Neural progenitor cell (in vitro differentiated cells): ENCODE data around the gene ZSCAN30. TPM values are rescaled to one million over a fixed set of nuclear protein-coding genes. Genes with fewer than 3 reads are reported as not detected.

ENCODE experiments used
- DNase-seq: peaks from one replicate; pipeline ENCODE4 v3.0.0-alpha.2; 2016; ENCODE audit warnings: low spot score
- H2AFZ ChIP-seq: fragments of 200-600 bp; sonication (generic); replicated peaks from 2 replicates; pipeline ENCODE4 v1.6.1; 2016; ENCODE audit warnings: antibody characterized with exemption
- H3F3A ChIP-seq: fragments of 200-600 bp; sonication (generic); 2 replicates; pipeline ENCODE4 v1.6.1; 2016; ENCODE audit warnings: antibody characterized with exemption, low read depth
- H3K27ac ChIP-seq: fragments of 200-600 bp; sonication (generic); 2 replicates; pipeline ENCODE4 v1.5.1; 2016; ENCODE audit warnings: mild to moderate bottlenecking
- H3K27me3 ChIP-seq: fragments of 200-600 bp; sonication (generic); 2 replicates; pipeline ENCODE4 v1.6.1; 2016; ENCODE audit warnings: mild to moderate bottlenecking, moderate library complexity
- H3K36me3 ChIP-seq: fragments of 200-600 bp; sonication (generic); 2 replicates; pipeline ENCODE4 v1.5.1; 2016
- H3K4me1 ChIP-seq: fragments of 200-600 bp; sonication (generic); 2 replicates; pipeline ENCODE4 v1.6.1; 2016; ENCODE audit warnings: mixed run types
- H3K4me2 ChIP-seq: fragments of 200-600 bp; sonication (generic); 2 replicates; pipeline ENCODE4 v1.6.1; 2016
- H3K4me3 ChIP-seq: fragments of 200-600 bp; sonication (generic); 2 replicates; pipeline ENCODE4 v1.5.1; 2016
- H3K79me2 ChIP-seq: fragments of 200-600 bp; sonication (generic); 2 replicates; pipeline ENCODE4 v1.6.1; 2016; ENCODE audit warnings: low read depth
- H3K9ac ChIP-seq: fragments of 200-600 bp; sonication (generic); 2 replicates; pipeline ENCODE4 v1.6.1; 2016
- H3K9me3 ChIP-seq: fragments of 200-600 bp; sonication (generic); 2 replicates; pipeline ENCODE4 v1.5.1; 2016; ENCODE audit warnings: low read depth
- H4K20me1 ChIP-seq: fragments of 200-600 bp; sonication (generic); 2 replicates; pipeline ENCODE4 v1.6.1; 2016; ENCODE audit warnings: low read depth
- H3K27ac Mint-ChIP-seq: 3 replicates; pipeline ENCODE4 v1.8.0; 2021; ENCODE audit warnings: mixed read lengths
- H3K27me3 Mint-ChIP-seq: 2 replicates; pipeline ENCODE4 v1.8.0; 2022; ENCODE audit warnings: low read depth, mild to moderate bottlenecking, inconsistent platforms, moderate library complexity, mixed read lengths; ENCODE audit not compliant: insufficient read depth
- H3K36me3 Mint-ChIP-seq: 3 replicates; pipeline ENCODE4 v1.8.0; 2021; ENCODE audit warnings: mixed read lengths
- H3K4me1 Mint-ChIP-seq: 3 replicates; pipeline ENCODE4 v1.8.0; 2021; ENCODE audit warnings: mixed read lengths
- H3K4me3 Mint-ChIP-seq: 3 replicates; pipeline ENCODE4 v1.8.0; 2021; ENCODE audit warnings: mild to moderate bottlenecking, moderate library complexity, mixed read lengths
- H3K9me3 Mint-ChIP-seq: 3 replicates; pipeline ENCODE4 v1.8.0; 2020; ENCODE audit warnings: mixed read lengths
- EZH2 ChIP-seq: fragments of 200-600 bp; sonication (generic); IDR thresholded peaks from 2 replicates; pipeline ENCODE4 v1.6.1; 2017; ENCODE audit warnings: antibody characterized with exemption, mild to moderate bottlenecking, moderate library complexity
- EZH2phosphoT487 ChIP-seq: fragments of 200-600 bp; sonication (generic); IDR thresholded peaks from 2 replicates; pipeline ENCODE4 v1.6.1; 2017; ENCODE audit warnings: antibody characterized with exemption
- total RNA-seq: library from RNA; depleted of rRNA; stranded (reverse); fragments of >200 nt; gene quantifications from 2 replicates; pipeline ENCODE4 v1.2.3, GENCODE V29; 2015; ENCODE audit warnings: low replicate concordance
- TF ChIP-seq, protein P1 (sequence below): fragments of 200-600 bp; sonication (generic); IDR thresholded peaks from 2 replicates; pipeline ENCODE4 v1.5.1; 2017; ENCODE audit warnings: antibody characterized with exemption, mild to moderate bottlenecking

ZSCAN30 gene
- total RNA-seq, 1 donor from 2014 or later = 21.7 TPM

DNA sequence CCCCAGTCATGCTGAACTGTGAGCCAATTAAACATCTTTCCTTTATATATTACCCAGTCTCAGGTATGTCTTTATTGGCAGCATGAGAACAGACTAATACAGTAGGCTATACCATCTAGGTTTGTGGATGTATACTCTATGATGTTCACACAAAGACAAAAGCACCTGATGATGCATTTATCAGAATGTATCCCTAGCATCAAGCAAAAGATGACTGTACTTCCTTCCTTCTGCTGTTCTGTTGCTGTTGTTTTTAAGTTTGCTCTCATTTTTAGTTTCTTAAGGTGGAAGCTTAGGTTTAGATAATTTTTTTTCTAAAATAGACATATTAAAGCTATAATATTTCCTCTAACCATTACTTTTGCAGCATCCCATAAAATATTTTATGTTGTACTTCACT, 12.4 kb downstream of the ZSCAN30 start:
- Histone ChIP-seq H3K9ac (no peak overlapping the region), H3K4me3 (no peak overlapping the region), H3K27ac (no peak overlapping the region), H3K4me2 (no peak overlapping the region), H3K9me3 (peaks cover 3% of the 10 kb centered on the region), H4K20me1 (no peaks in the 10 kb centered on the region), H2AFZ (no peak overlapping the region), H3K27me3 (no peaks in the 10 kb centered on the region), H3F3A (no peaks in the 10 kb centered on the region), H3K4me1 (no peaks in the 10 kb centered on the region), H3K36me3 (peaks cover 4% of the 10 kb centered on the region), H3K79me2 (no peaks in the 10 kb centered on the region)
- no peak for DNase-seq
- no peak overlapping the region for H3K4me3 Mint-ChIP-seq
- no peak overlapping the region for H3K27ac Mint-ChIP-seq
- peaks cover 17% of the 10 kb centered on the region for H3K36me3 Mint-ChIP-seq
- no peak for TF ChIP-seq EZH2phosphoT487
- TF ChIP-seq, protein P1, sequence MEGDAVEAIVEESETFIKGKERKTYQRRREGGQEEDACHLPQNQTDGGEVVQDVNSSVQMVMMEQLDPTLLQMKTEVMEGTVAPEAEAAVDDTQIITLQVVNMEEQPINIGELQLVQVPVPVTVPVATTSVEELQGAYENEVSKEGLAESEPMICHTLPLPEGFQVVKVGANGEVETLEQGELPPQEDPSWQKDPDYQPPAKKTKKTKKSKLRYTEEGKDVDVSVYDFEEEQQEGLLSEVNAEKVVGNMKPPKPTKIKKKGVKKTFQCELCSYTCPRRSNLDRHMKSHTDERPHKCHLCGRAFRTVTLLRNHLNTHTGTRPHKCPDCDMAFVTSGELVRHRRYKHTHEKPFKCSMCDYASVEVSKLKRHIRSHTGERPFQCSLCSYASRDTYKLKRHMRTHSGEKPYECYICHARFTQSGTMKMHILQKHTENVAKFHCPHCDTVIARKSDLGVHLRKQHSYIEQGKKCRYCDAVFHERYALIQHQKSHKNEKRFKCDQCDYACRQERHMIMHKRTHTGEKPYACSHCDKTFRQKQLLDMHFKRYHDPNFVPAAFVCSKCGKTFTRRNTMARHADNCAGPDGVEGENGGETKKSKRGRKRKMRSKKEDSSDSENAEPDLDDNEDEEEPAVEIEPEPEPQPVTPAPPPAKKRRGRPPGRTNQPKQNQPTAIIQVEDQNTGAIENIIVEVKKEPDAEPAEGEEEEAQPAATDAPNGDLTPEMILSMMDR = no peak
- no peak for TF ChIP-seq EZH2
- H3K27me3 Mint-ChIP-seq = no peaks in the 10 kb centered on the region
- peaks cover 42% of the 10 kb centered on the region for H3K9me3 Mint-ChIP-seq
- no peaks in the 10 kb centered on the region for H3K4me1 Mint-ChIP-seq

DNA sequence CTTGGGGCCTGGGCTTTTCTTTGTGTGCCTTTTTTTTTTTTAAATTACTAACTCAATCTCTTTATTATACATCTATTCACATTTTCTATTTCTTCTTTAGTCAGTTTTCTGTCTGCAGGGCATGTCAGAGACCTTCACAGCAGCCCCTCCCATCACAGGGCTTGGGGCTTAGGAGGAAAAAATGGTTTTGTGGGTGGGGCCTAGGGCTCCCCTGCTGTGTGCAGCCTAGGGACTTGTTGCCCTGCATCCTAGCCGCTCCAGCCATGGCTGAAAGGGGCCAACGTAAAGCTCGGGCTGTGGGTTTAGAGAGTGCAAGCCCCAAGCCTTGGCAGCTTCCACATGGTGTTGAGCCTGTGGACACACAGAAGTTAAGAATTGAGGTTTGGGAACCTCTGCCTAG, 13.8 kb downstream of the ZSCAN30 start:
- no peaks in the 10 kb centered on the region for H3K4me1 Mint-ChIP-seq
- Histone ChIP-seq H3F3A (no peaks in the 10 kb centered on the region), H4K20me1 (no peaks in the 10 kb centered on the region), H3K27me3 (no peaks in the 10 kb centered on the region), H3K4me2 (no peak overlapping the region), H3K9me3 (peaks cover 3% of the 10 kb centered on the region), H3K4me1 (no peaks in the 10 kb centered on the region), H2AFZ (no peak overlapping the region), H3K9ac (no peak overlapping the region), H3K27ac (no peak overlapping the region), H3K79me2 (no peaks in the 10 kb centered on the region), H3K36me3 (peaks cover 4% of the 10 kb centered on the region), H3K4me3 (no peak overlapping the region)
- no peak overlapping the region for H3K27ac Mint-ChIP-seq
- TF ChIP-seq, protein P1 = no peak
- TF ChIP-seq EZH2phosphoT487 (no peak), EZH2 (no peak)
- H3K4me3 Mint-ChIP-seq = no peak overlapping the region
- peaks cover 46% of the 10 kb centered on the region for H3K9me3 Mint-ChIP-seq
- DNase-seq = no peak
- peaks cover 18% of the 10 kb centered on the region for H3K36me3 Mint-ChIP-seq
- no peaks in the 10 kb centered on the region for H3K27me3 Mint-ChIP-seq

DNA sequence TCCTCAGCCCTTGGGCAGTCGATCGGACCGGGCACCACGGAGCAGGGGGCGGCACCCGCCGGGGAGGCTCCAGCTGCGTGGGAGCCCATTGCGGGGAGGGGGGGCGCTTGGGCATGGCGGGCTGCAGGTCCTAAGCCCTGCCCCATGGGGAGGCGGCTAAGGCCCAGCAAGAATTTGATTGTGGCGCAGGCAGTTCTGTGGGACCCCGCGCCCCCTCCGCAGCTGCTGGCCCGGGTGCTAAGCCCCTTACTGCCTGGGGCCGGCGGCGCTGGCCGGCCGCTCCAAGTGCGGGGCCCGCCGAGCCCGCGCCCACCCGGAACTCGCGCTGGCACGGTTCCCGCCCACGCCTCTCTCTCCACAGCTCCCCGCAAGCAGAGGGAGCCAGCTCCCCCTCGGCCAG, 18.4 kb downstream of the ZSCAN30 start:
- Histone ChIP-seq H3K9ac (no peak overlapping the region), H3K79me2 (no peaks in the 10 kb centered on the region), H3F3A (no peaks in the 10 kb centered on the region), H3K4me2 (no peak overlapping the region), H3K9me3 (no peaks in the 10 kb centered on the region), H4K20me1 (no peaks in the 10 kb centered on the region), H3K4me1 (no peaks in the 10 kb centered on the region), H3K27me3 (no peaks in the 10 kb centered on the region), H2AFZ (no peak overlapping the region), H3K36me3 (peaks cover 4% of the 10 kb centered on the region), H3K4me3 (no peak overlapping the region), H3K27ac (no peak overlapping the region)
- no peak for DNase-seq
- Mint-ChIP-seq H3K4me3 (no peak overlapping the region), H3K4me1 (no peaks in the 10 kb centered on the region), H3K9me3 (peaks cover 49% of the 10 kb centered on the region), H3K27me3 (peaks cover 3% of the 10 kb centered on the region), H3K36me3 (peaks cover 23% of the 10 kb centered on the region), H3K27ac (no peak overlapping the region)
- TF ChIP-seq EZH2phosphoT487 (no peak), EZH2 (no peak)
- TF ChIP-seq, protein P1 = no peak
